HEK293 (cell line): ENCODE data around the gene CFAP299.

ENCODE experiments used
- CTCF ChIA-PET: fragments of 350-600 bp; formaldehyde crosslinking; extraction: SDS; loops from one replicate; lab custom pipeline; 2021; ENCODE audit warnings: antibody characterized with exemption; lab: Yijun Ruan, JAX
- POLR2A ChIA-PET: fragments of 300-600 bp; formaldehyde crosslinking; extraction: SDS; loops from one replicate; lab custom pipeline; 2020; ENCODE audit warnings: antibody characterized with exemption, inconsistent platforms; lab: Yijun Ruan, JAX
- H3K27ac ChIP-seq: fragments of 200-500 bp; sonication (Bioruptor generic); 2 replicates; pipeline ENCODE4 v1.5.1; 2014; ENCODE audit warnings: low read depth, low read length, control low read depth, inconsistent platforms; ENCODE audit errors: extremely low read depth
- H3K36me3 ChIP-seq, 2 experiments: fragments of 200-500 bp in 1 of 2; sonication (Bioruptor generic) in 1 of 2; 1 replicate in 1 of 2; 2 replicates in 1 of 2; pipeline ENCODE4 v1.5.1; 2014 to 2017; ENCODE audit warnings: inconsistent platforms in 2 of 2, low read length in 2 of 2; ENCODE audit not compliant: control insufficient read depth in 2 of 2, insufficient read depth in 1 of 2
- H3K4me1 ChIP-seq: fragments of 200-500 bp; sonication (Bioruptor generic); 2 replicates; pipeline ENCODE4 v1.5.1; 2014; ENCODE audit warnings: mild to moderate bottlenecking, low read length, inconsistent platforms; ENCODE audit not compliant: control insufficient read depth, insufficient read depth
- H3K4me3 ChIP-seq: 2 replicates; pipeline ENCODE4 v1.5.1; 2011; ENCODE audit warnings: low read depth, mild to moderate bottlenecking, control low read depth, low read length, moderate library complexity
- H3K9me3 ChIP-seq: fragments of 200-500 bp; sonication (Bioruptor generic); 2 replicates; pipeline ENCODE4 v1.5.1; 2014; ENCODE audit warnings: low read depth, low read length, inconsistent platforms; ENCODE audit not compliant: control insufficient read depth, insufficient read depth
- KLF16 ChIP-seq: fragments of 450-650 bp; formaldehyde crosslinking; IDR thresholded peaks from 2 replicates; pipeline ENCODE4 v1.5.1; 2017; ENCODE audit warnings: missing biosample characterization, missing genetic modification characterization
- KLF17 ChIP-seq: fragments of 450-650 bp; formaldehyde crosslinking; IDR thresholded peaks from 2 replicates; pipeline ENCODE4 v1.5.1; 2016; ENCODE audit warnings: missing biosample characterization, missing genetic modification characterization
- MEIS1 ChIP-seq: sonication (generic); formaldehyde crosslinking; IDR thresholded peaks from 2 replicates; pipeline ENCODE4 v1.8.1; 2022; ENCODE audit warnings: missing genetic modification reagents, mild to moderate bottlenecking, borderline replicate concordance
- PRDM4 ChIP-seq: fragments of 450-650 bp; formaldehyde crosslinking; IDR thresholded peaks from 2 replicates; pipeline ENCODE4 v1.5.1; 2017; ENCODE audit warnings: missing biosample characterization, missing genetic modification characterization
- REST ChIP-seq: fragments of 450-650 bp; formaldehyde crosslinking; IDR thresholded peaks from 2 replicates; pipeline ENCODE4 v1.5.1; 2016; ENCODE audit warnings: missing biosample characterization, missing genetic modification characterization
- SETDB1 ChIP-seq: IDR thresholded peaks from one replicate; pipeline ENCODE4 v1.6.1; 2017; ENCODE audit warnings: mild to moderate bottlenecking, low read length, moderate library complexity, mixed read lengths; ENCODE audit not compliant: insufficient read length
- ZNF184 ChIP-seq: fragments of 450-650 bp; IDR thresholded peaks from 2 replicates; pipeline ENCODE4 v1.5.1; 2018; ENCODE audit warnings: missing biosample characterization, mild to moderate bottlenecking, missing genetic modification characterization
- ZNF2 ChIP-seq: fragments of 450-650 bp; formaldehyde crosslinking; IDR thresholded peaks from 2 replicates; pipeline ENCODE4 v1.5.1; 2016; ENCODE audit warnings: missing biosample characterization, missing genetic modification characterization
- ZNF223 ChIP-seq: fragments of 450-650 bp; formaldehyde crosslinking; IDR thresholded peaks from 2 replicates; pipeline ENCODE4 v1.5.1; 2016; ENCODE audit warnings: missing biosample characterization, missing genetic modification characterization
- ZNF248 ChIP-seq: fragments of 450-650 bp; formaldehyde crosslinking; IDR thresholded peaks from 2 replicates; pipeline ENCODE4 v1.5.1; 2017; ENCODE audit warnings: missing biosample characterization, missing genetic modification characterization
- ZNF266 ChIP-seq: fragments of 450-650 bp; formaldehyde crosslinking; IDR thresholded peaks from 2 replicates; pipeline ENCODE4 v1.5.1; 2016; ENCODE audit warnings: missing biosample characterization, missing genetic modification characterization, low read depth
- ZNF398 ChIP-seq: fragments of 450-650 bp; formaldehyde crosslinking; IDR thresholded peaks from 2 replicates; pipeline ENCODE4 v1.5.1; 2017; ENCODE audit warnings: missing biosample characterization, missing genetic modification characterization
- ZNF433 ChIP-seq: fragments of 450-650 bp; formaldehyde crosslinking; IDR thresholded peaks from 2 replicates; pipeline ENCODE4 v1.5.1; 2016; ENCODE audit warnings: missing biosample characterization, missing genetic modification characterization, low read depth
- ZNF513 ChIP-seq: fragments of 450-650 bp; IDR thresholded peaks from 2 replicates; pipeline ENCODE4 v1.5.1; 2018; ENCODE audit warnings: missing biosample characterization, missing genetic modification characterization
- ZNF514 ChIP-seq: fragments of 450-650 bp; formaldehyde crosslinking; IDR thresholded peaks from 2 replicates; pipeline ENCODE4 v1.5.1; 2016; ENCODE audit warnings: missing biosample characterization, missing genetic modification characterization
- ZNF558 ChIP-seq: fragments of 450-650 bp; formaldehyde crosslinking; IDR thresholded peaks from 2 replicates; pipeline ENCODE4 v1.5.1; 2016; ENCODE audit warnings: missing biosample characterization, missing genetic modification characterization
- ZNF777 ChIP-seq: fragments of 450-650 bp; formaldehyde crosslinking; IDR thresholded peaks from 2 replicates; pipeline ENCODE4 v1.5.1; 2017; ENCODE audit warnings: missing biosample characterization, missing genetic modification characterization, borderline replicate concordance
- ZNF785 ChIP-seq: fragments of 450-650 bp; formaldehyde crosslinking; IDR thresholded peaks from 2 replicates; pipeline ENCODE4 v1.5.1; 2016; ENCODE audit warnings: missing biosample characterization, missing genetic modification characterization
- ZNF791 ChIP-seq: fragments of 450-650 bp; formaldehyde crosslinking; IDR thresholded peaks from 2 replicates; pipeline ENCODE4 v1.5.1; 2016; ENCODE audit warnings: missing biosample characterization, missing genetic modification characterization
- ZNF792 ChIP-seq: fragments of 450-650 bp; formaldehyde crosslinking; IDR thresholded peaks from 2 replicates; pipeline ENCODE4 v1.5.1; 2016; ENCODE audit warnings: missing biosample characterization, missing genetic modification characterization
- ZNF843 ChIP-seq: fragments of 450-650 bp; formaldehyde crosslinking; IDR thresholded peaks from 2 replicates; pipeline ENCODE4 v1.5.1; 2016; ENCODE audit warnings: missing biosample characterization, missing genetic modification characterization
- TF ChIP-seq, protein P1 (sequence below): fragments of 450-650 bp; formaldehyde crosslinking; IDR thresholded peaks from 2 replicates; pipeline ENCODE4 v1.5.1; 2016; ENCODE audit warnings: missing biosample characterization, missing genetic modification characterization

Gene CFAP299

DNA sequence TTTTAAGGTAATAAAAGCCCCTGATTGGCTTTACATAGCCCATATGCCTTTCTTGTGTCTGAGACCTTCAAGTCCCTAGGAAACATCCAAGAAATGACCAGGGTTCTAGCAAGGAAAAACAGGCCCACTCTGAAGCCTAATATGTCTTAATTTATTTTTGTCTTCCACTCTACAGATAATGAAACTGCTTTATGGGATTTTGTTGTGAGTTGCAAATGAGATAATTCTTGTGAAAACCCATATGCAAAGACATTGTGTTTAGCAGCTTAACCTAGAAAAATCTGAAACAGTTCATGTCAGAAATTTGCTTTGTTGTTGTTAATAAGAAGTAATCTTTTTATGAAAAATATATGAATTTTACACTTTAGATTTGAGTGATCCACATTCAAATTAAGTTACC is 504.3 kb downstream of the CFAP299 start (continued):
- TF ChIP-seq ZNF266 (tag by site-specific recombination) (no peak), REST (no peak), ZNF558 (tag by site-specific recombination) (no peak)
- TF ChIP-seq, all 188 proteins: peak for 0

DNA sequence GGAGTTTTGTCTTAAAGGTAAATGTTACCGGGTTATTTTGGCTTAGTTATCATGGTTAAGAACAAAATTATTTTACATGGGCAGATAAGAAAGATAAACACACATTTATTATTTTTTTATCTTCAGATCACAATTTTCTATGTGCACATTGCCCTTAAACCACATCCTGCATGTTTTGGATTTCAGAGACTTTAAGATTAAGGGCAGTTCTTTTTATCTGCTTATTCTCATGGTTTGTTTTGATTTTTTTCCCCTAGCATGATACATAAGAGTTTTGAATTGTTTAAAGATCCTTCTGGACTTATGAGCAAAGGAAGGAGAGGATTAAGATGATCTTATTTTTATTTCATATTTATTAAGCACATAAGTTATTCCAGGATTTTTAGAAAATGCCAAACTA is 504.9 kb downstream of the CFAP299 start:
- Histone ChIP-seq H3K4me1 (0 out of 2 replicates have a peak, but pooled peaks cover 2% of the 10 kb centered on the region), H3K36me3 (no peaks in the 10 kb centered on the region), H3K9me3 (no peaks in the 10 kb centered on the region), H3K4me3 (no peak overlapping the region), H3K27ac (no peak overlapping the region)
- ChIA-PET CTCF (no interaction called here), POLR2A (no interaction called here)
- TF ChIP-seq ZNF223 (tag by site-specific recombination) (no peak), KLF16 (tag by site-specific recombination) (no peak), ZNF513 (tag by site-specific recombination) (no peak), MEIS1 (no peak), ZNF433 (tag by site-specific recombination) (no peak), ZNF398 (tag by site-specific recombination) (no peak), ZNF184 (no peak), ZNF2 (tag by site-specific recombination) (no peak), ZNF791 (no peak), ZNF248 (no peak), ZNF843 (tag by site-specific recombination) (no peak), ZNF785 (tag by site-specific recombination) (no peak), KLF17 (tag by site-specific recombination) (no peak), ZNF777 (tag by site-specific recombination) (no peak), ZNF514 (tag by site-specific recombination) (no peak), ZNF792 (no peak), SETDB1 (no peak), PRDM4 (no peak)
- TF ChIP-seq, protein P1, sequence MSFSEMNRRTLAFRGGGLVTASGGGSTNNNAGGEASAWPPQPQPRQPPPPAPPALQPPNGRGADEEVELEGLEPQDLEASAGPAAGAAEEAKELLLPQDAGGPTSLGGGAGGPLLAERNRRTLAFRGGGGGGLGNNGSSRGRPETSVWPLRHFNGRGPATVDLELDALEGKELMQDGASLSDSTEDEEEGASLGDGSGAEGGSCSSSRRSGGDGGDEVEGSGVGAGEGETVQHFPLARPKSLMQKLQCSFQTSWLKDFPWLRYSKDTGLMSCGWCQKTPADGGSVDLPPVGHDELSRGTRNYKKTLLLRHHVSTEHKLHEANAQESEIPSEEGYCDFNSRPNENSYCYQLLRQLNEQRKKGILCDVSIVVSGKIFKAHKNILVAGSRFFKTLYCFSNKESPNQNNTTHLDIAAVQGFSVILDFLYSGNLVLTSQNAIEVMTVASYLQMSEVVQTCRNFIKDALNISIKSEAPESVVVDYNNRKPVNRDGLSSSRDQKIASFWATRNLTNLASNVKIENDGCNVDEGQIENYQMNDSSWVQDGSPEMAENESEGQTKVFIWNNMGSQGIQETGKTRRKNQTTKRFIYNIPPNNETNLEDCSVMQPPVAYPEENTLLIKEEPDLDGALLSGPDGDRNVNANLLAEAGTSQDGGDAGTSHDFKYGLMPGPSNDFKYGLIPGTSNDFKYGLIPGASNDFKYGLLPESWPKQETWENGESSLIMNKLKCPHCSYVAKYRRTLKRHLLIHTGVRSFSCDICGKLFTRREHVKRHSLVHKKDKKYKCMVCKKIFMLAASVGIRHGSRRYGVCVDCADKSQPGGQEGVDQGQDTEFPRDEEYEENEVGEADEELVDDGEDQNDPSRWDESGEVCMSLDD (tag by site-specific recombination) = no peak
